Type B pancreatic cell (in vitro differentiated cells): ENCODE data around the gene ZC3H4. TPM values are rescaled to one million over a fixed set of nuclear protein-coding genes. Genes with fewer than 3 reads are reported as not detected.
A peak's percentile ranks its signal among the peaks of the same experiment; 100 is the strongest.
"Not testable (repeated sequence)": the region's sequence is repeated elsewhere in the genome, so short reads cannot be mapped to it uniquely, and the experiment has no call there.

Experiments
- DNase-seq: peaks from one replicate; pipeline ENCODE4 v3.0.0; 2021; ENCODE audit warnings: mixed read lengths; ENCODE audit not compliant: unreplicated experiment; ENCODE audit errors: extremely low spot score
- H3K27ac Mint-ChIP-seq: 2 replicates; pipeline ENCODE4 v1.8.0; 2021; ENCODE audit warnings: mild to moderate bottlenecking, mixed read lengths
- H3K27me3 Mint-ChIP-seq: 2 replicates; pipeline ENCODE4 v1.8.0; 2021; ENCODE audit warnings: mixed read lengths
- H3K36me3 Mint-ChIP-seq: 2 replicates; pipeline ENCODE4 v1.8.0; 2021; ENCODE audit warnings: mixed read lengths
- H3K4me1 Mint-ChIP-seq: one replicate; pipeline ENCODE4 v1.8.0; 2021; ENCODE audit warnings: mixed read lengths; ENCODE audit not compliant: unreplicated experiment
- H3K4me3 Mint-ChIP-seq: 2 replicates; pipeline ENCODE4 v1.8.0; 2021; ENCODE audit warnings: mild to moderate bottlenecking, mixed read lengths
- H3K9me3 Mint-ChIP-seq: 2 replicates; pipeline ENCODE4 v1.8.0; 2021; ENCODE audit warnings: mixed read lengths
- total RNA-seq: library from RNA; stranded (reverse); gene quantifications from 2 replicates; pipeline ENCODE4 v1.2.1, GENCODE V29; 2021; ENCODE audit warnings: low replicate concordance
- TF ChIP-seq, protein P1 (sequence below): fragments of 200-600 bp; sonication (generic); conservative IDR thresholded peaks from 2 replicates; pipeline ENCODE4 v1.5.0; 2021; ENCODE audit warnings: antibody characterized with exemption, mild to moderate bottlenecking

The ZC3H4 gene
- total RNA-seq, 1 donor from 2014 or later: 71.4 TPM

DNA sequence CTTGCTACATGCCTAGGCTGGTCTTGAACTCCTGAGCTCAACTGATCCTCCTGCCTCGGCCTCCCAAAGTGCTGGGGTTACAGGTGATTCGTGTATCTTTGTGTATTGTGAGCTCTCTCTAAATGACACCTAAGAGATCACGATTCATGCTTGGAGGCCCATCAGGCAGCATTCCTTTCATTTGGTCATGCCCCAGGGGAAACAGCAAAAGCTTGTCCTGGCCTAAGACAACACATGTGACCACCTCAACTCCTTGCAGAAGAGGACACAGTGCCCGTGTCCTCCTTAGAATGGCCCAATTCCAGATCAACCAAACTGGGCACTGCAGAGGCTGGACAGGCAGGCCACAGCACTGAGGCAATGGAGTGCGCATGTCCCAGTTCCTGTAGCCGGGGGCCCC lies 32.5 kb downstream of the ZC3H4 start:
- peak overlapping the region; percentile 66 for H3K27ac Mint-ChIP-seq
- no peak for DNase-seq
- no peaks in the 10 kb centered on the region for H3K9me3 Mint-ChIP-seq
- no peak overlapping the region for H3K4me3 Mint-ChIP-seq
- no peaks in the 10 kb centered on the region for H3K4me1 Mint-ChIP-seq
- no peaks in the 10 kb centered on the region for H3K27me3 Mint-ChIP-seq
- TF ChIP-seq, protein P1, sequence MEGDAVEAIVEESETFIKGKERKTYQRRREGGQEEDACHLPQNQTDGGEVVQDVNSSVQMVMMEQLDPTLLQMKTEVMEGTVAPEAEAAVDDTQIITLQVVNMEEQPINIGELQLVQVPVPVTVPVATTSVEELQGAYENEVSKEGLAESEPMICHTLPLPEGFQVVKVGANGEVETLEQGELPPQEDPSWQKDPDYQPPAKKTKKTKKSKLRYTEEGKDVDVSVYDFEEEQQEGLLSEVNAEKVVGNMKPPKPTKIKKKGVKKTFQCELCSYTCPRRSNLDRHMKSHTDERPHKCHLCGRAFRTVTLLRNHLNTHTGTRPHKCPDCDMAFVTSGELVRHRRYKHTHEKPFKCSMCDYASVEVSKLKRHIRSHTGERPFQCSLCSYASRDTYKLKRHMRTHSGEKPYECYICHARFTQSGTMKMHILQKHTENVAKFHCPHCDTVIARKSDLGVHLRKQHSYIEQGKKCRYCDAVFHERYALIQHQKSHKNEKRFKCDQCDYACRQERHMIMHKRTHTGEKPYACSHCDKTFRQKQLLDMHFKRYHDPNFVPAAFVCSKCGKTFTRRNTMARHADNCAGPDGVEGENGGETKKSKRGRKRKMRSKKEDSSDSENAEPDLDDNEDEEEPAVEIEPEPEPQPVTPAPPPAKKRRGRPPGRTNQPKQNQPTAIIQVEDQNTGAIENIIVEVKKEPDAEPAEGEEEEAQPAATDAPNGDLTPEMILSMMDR: no peak
- peaks cover 9% of the 10 kb centered on the region for H3K36me3 Mint-ChIP-seq

- H3K27ac Mint-ChIP-seq, DNase-seq, H3K27me3 Mint-ChIP-seq, H3K9me3 Mint-ChIP-seq, H3K4me1 Mint-ChIP-seq, H3K4me3 Mint-ChIP-seq: not testable (repeated sequence)
- peaks cover 11% of the 10 kb centered on the region for H3K36me3 Mint-ChIP-seq
Observed at GRCh38 chr19:47078351-47078750, 35.2 kb downstream of the ZC3H4 start.

- DNase-seq: no peak
- no peak overlapping the region for H3K4me3 Mint-ChIP-seq
- no peak overlapping the region for H3K27ac Mint-ChIP-seq
- H3K4me1 Mint-ChIP-seq: no peaks in the 10 kb centered on the region
- TF ChIP-seq, protein P1: no peak
- peaks cover 12% of the 10 kb centered on the region for H3K36me3 Mint-ChIP-seq
- H3K9me3 Mint-ChIP-seq: no peaks in the 10 kb centered on the region
- no peaks in the 10 kb centered on the region for H3K27me3 Mint-ChIP-seq
Observed at GRCh38 chr19:47075941-47076340, 37.6 kb downstream of the ZC3H4 start.

GRCh38 chr19:47075179-47075810 lies 38.3 kb downstream of the ZC3H4 start:
- DNase-seq: no peak
- TF ChIP-seq, protein P1: no peak
- no peaks in the 10 kb centered on the region for H3K4me1 Mint-ChIP-seq
- peaks cover 14% of the 10 kb centered on the region for H3K36me3 Mint-ChIP-seq
- peak overlapping the region; percentile 37 for H3K27ac Mint-ChIP-seq
- H3K27me3 Mint-ChIP-seq: no peaks in the 10 kb centered on the region
- H3K9me3 Mint-ChIP-seq: no peaks in the 10 kb centered on the region
- H3K4me3 Mint-ChIP-seq: no peak overlapping the region

- H3K27me3 Mint-ChIP-seq: no peaks in the 10 kb centered on the region
- no peak for DNase-seq
- H3K9me3 Mint-ChIP-seq: no peaks in the 10 kb centered on the region
- no peak overlapping the region for H3K27ac Mint-ChIP-seq
- peaks cover 17% of the 10 kb centered on the region for H3K36me3 Mint-ChIP-seq
- H3K4me1 Mint-ChIP-seq: no peaks in the 10 kb centered on the region
- no peak overlapping the region for H3K4me3 Mint-ChIP-seq
- TF ChIP-seq, protein P1: no peak
Observed at GRCh38 chr19:47074621-47075020, 39.0 kb downstream of the ZC3H4 start.

DNA sequence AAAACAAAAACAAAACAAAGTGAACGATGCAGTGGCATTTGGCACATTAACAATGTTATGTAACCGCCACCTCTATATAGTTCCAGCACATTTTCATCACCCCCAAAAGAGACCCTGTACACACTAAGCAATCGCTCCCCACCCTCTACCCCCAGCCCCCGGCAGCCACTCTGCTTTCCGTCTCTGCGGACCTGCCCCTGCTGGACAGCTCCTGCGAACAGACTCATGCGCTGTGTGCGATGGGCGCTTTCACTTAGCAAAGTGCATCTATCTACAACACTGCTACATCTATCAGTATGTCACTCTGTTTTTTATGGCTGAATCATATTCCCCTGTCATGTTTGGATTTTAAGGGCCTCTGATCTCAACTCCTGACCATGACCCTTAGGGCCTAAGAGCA lies 40.0 kb downstream of the ZC3H4 start:
- H3K27me3 Mint-ChIP-seq: no peaks in the 10 kb centered on the region
- TF ChIP-seq, protein P1: no peak
- H3K4me1 Mint-ChIP-seq: no peaks in the 10 kb centered on the region
- H3K4me3 Mint-ChIP-seq: no peak overlapping the region
- peaks cover 17% of the 10 kb centered on the region for H3K36me3 Mint-ChIP-seq
- H3K27ac Mint-ChIP-seq: no peak overlapping the region
- no peaks in the 10 kb centered on the region for H3K9me3 Mint-ChIP-seq
- no peak for DNase-seq
